CD4-positive, alpha-beta T cell treated with Interleukin-15 for 4 hours (primary cell): ENCODE results near the gene SLC7A6.

Source experiments
- DNase-seq: peaks from one replicate; pipeline ENCODE4 v3.0.0-alpha.2; 2020; ENCODE audit warnings: low spot score

The SLC7A6 gene

GRCh38 chr16:68235108-68235886 lies 29.0 kb upstream of the SLC7A6 start:
- no peak for DNase-seq

GRCh38 chr16:68235887-68236136 lies 28.5 kb upstream of the SLC7A6 start, which contains the start of gene ESRP2:
Gene ESRP2, minus strand, starts transcription at chr16:68236127. Its CDS starts 82 bp downstream, at chr16:68236045.
- no peak for DNase-seq

- no peak for DNase-seq
Measured at GRCh38 chr16:68236137-68236825, 28.0 kb upstream of the SLC7A6 start.

GRCh38 chr16:68236826-68237242 lies 27.5 kb upstream of the SLC7A6 start:
- DNase-seq, result no peak

- DNase-seq, result peak; percentile 90
Measured at GRCh38 chr16:68237243-68238028, 26.9 kb upstream of the SLC7A6 start.

- DNase-seq, result no peak
Measured at GRCh38 chr16:68238029-68238345, 26.3 kb upstream of the SLC7A6 start.

- DNase-seq, result no peak
Measured at GRCh38 chr16:68242085-68242484, 22.2 kb upstream of the SLC7A6 start.

- no peak for DNase-seq
Measured at GRCh38 chr16:68242926-68243858, 21.1 kb upstream of the SLC7A6 start.

GRCh38 chr16:68244481-68244902 lies 19.8 kb upstream of the SLC7A6 start:
- DNase-seq, result no peak

GRCh38 chr16:68244903-68245853 lies 19.1 kb upstream of the SLC7A6 start, which contains the start of gene PLA2G15:
Gene PLA2G15, plus strand, starts transcription at chr16:68245373. Its CDS starts 54 bp downstream, at chr16:68245427.
- DNase-seq, result peak; percentile 97

- DNase-seq, result no peak
Measured at GRCh38 chr16:68246121-68246520, 18.2 kb upstream of the SLC7A6 start.

- no peak for DNase-seq
Measured at GRCh38 chr16:68246666-68247065, 17.7 kb upstream of the SLC7A6 start.

- DNase-seq, result no peak
Measured at GRCh38 chr16:68247400-68247799, 16.9 kb upstream of the SLC7A6 start.

GRCh38 chr16:68247932-68248331 lies 16.4 kb upstream of the SLC7A6 start:
- no peak for DNase-seq

GRCh38 chr16:68249371-68249770 lies 15.0 kb upstream of the SLC7A6 start:
- DNase-seq, result no peak

- DNase-seq, result no peak
Measured at GRCh38 chr16:68250951-68251350, 13.4 kb upstream of the SLC7A6 start.

- no peak for DNase-seq
Measured at GRCh38 chr16:68251832-68252231, 12.5 kb upstream of the SLC7A6 start.

- no peak for DNase-seq
Measured at GRCh38 chr16:68252383-68252782, 11.9 kb upstream of the SLC7A6 start.

GRCh38 chr16:68253721-68254120 lies 10.6 kb upstream of the SLC7A6 start:
- DNase-seq, result no peak

- no peak for DNase-seq
Measured at GRCh38 chr16:68255712-68256111, 8.6 kb upstream of the SLC7A6 start.
